Tibial artery (tissue), 4 donors: ENCODE results near the gene ZNRF2.
"Not testable (repeated sequence)": the region's sequence is repeated elsewhere in the genome, so short reads cannot be mapped to it uniquely, and the experiment has no call there.

Source experiments
- DNase-seq, 2 donors: peaks; one replicate each; pipeline ENCODE4 v3.0.0-alpha.2; 2019
- H3K27ac ChIP-seq, 2 donors: fragments of 200-600 bp; sonication (generic) in 1 of 2; 1 replicate in 1 of 2; 2 replicates in 1 of 2; pipeline ENCODE4 v1.5.1; 2018 to 2019; ENCODE audit warnings: mild to moderate bottlenecking in 1 of 2
- H3K27me3 ChIP-seq, 2 donors: fragments of 200-600 bp; sonication (generic) in 1 of 2; one replicate each; pipeline versions ENCODE4 v1.5.1 to v1.6.0; 2016 to 2019
- H3K36me3 ChIP-seq, 3 donors: fragments of 200-600 bp; sonication (generic) in 2 of 3; one replicate each; pipeline ENCODE4 v1.5.1; 2016 to 2019; ENCODE audit warnings: mild to moderate bottlenecking in 2 of 3
- H3K4me1 ChIP-seq, 4 donors: fragments of 200-600 bp; sonication (generic) in 2 of 4; 1 replicate in 3 of 4; 2 replicates in 1 of 4; pipeline ENCODE4 v1.5.1; 2016 to 2019
- H3K4me3 ChIP-seq, 2 donors: fragments of 200-600 bp; sonication (generic) in 1 of 2; 1 replicate in 1 of 2; 2 replicates in 1 of 2; pipeline ENCODE4 v1.5.1; 2018 to 2019; ENCODE audit warnings: mild to moderate bottlenecking in 2 of 2
- H3K9me3 ChIP-seq, 3 donors: fragments of 200-600 bp; sonication (generic) in 1 of 3; one replicate each; pipeline ENCODE4 v1.5.1; 2016 to 2019
- CTCF ChIP-seq, 2 experiments: fragments of 200-600 bp in 1 of 2; fragments of 450-650 bp in 1 of 2; IDR thresholded peaks; one replicate each; pipeline ENCODE4 v1.5.1; 2017 to 2019; ENCODE audit warnings: antibody characterized with exemption in 2 of 2, mild to moderate bottlenecking in 1 of 2, moderate library complexity in 1 of 2
- intact Hi-C: fragments of 100-400 bp; cut with DNase I; formaldehyde crosslinking; loops from one replicate; pipeline ENCODE4 v1.15.0; 2023; ENCODE audit warnings: low total_unique reads

Gene ZNRF2

GRCh38 chr7:30264052-30264451, 20.3 kb upstream of the ZNRF2 start:
- DNase-seq: no peak
- Histone ChIP-seq H3K4me1 (no peaks in the 10 kb centered on the region), H3K9me3 (no peaks in the 10 kb centered on the region), H3K27ac (no peak overlapping the region), H3K27me3 (no peaks in the 10 kb centered on the region), H3K4me3 (no peak overlapping the region), H3K36me3 (no peaks in the 10 kb centered on the region)
- no peak for TF ChIP-seq CTCF (IDR thresholded peaks at IDR 0.05)
- intact Hi-C loops: no loop called here

- DNase-seq, H3K36me3 ChIP-seq, H3K4me1 ChIP-seq, intact Hi-C loops, H3K9me3 ChIP-seq, H3K4me3 ChIP-seq, H3K27me3 ChIP-seq, H3K27ac ChIP-seq: not testable (repeated sequence)
Measured at GRCh38 chr7:30265189-30265588, 19.2 kb upstream of the ZNRF2 start.

- TF ChIP-seq CTCF (IDR thresholded peaks at IDR 0.05): no peak
- intact Hi-C loops: no loop called here
- no peak for DNase-seq
- no peaks in the 10 kb centered on the region for H3K36me3 ChIP-seq
- no peak overlapping the region for H3K27ac ChIP-seq
- no peaks in the 10 kb centered on the region for H3K9me3 ChIP-seq
- no peak overlapping the region for H3K4me3 ChIP-seq
- no peaks in the 10 kb centered on the region for H3K27me3 ChIP-seq
- H3K4me1 ChIP-seq: no peaks in the 10 kb centered on the region
Measured at GRCh38 chr7:30266686-30267085, 17.7 kb upstream of the ZNRF2 start.

- H3K9me3 ChIP-seq: no peaks in the 10 kb centered on the region
- no peak for TF ChIP-seq CTCF (IDR thresholded peaks at IDR 0.05)
- H3K36me3 ChIP-seq: no peaks in the 10 kb centered on the region
- no peak for DNase-seq
- no peak overlapping the region for H3K27ac ChIP-seq
- no peaks in the 10 kb centered on the region for H3K4me1 ChIP-seq
- H3K27me3 ChIP-seq: no peaks in the 10 kb centered on the region
- H3K4me3 ChIP-seq: no peak overlapping the region
- intact Hi-C loops: no loop called here
Measured at GRCh38 chr7:30268586-30268985, 15.8 kb upstream of the ZNRF2 start.

- Histone ChIP-seq H3K36me3 (no peaks in the 10 kb centered on the region), H3K4me3 (no peak overlapping the region), H3K4me1 (no peaks in the 10 kb centered on the region), H3K27me3 (no peaks in the 10 kb centered on the region), H3K27ac (no peak overlapping the region), H3K9me3 (no peaks in the 10 kb centered on the region)
- no peak for DNase-seq
- intact Hi-C loops: no loop called here
- TF ChIP-seq CTCF (IDR thresholded peaks at IDR 0.05): no peak
Measured at GRCh38 chr7:30269490-30269889, 14.9 kb upstream of the ZNRF2 start.

- intact Hi-C loops: no loop called here
- DNase-seq: no peak
- Histone ChIP-seq H3K27ac (no peak overlapping the region), H3K4me1 (no peaks in the 10 kb centered on the region), H3K4me3 (no peak overlapping the region), H3K9me3 (no peaks in the 10 kb centered on the region), H3K36me3 (no peaks in the 10 kb centered on the region), H3K27me3 (no peaks in the 10 kb centered on the region)
- no peak for TF ChIP-seq CTCF (IDR thresholded peaks at IDR 0.05)
Measured at GRCh38 chr7:30270921-30271320, 13.5 kb upstream of the ZNRF2 start.
